ENCODE measurements around the gene VTI1A.

Gene VTI1A

DNA sequence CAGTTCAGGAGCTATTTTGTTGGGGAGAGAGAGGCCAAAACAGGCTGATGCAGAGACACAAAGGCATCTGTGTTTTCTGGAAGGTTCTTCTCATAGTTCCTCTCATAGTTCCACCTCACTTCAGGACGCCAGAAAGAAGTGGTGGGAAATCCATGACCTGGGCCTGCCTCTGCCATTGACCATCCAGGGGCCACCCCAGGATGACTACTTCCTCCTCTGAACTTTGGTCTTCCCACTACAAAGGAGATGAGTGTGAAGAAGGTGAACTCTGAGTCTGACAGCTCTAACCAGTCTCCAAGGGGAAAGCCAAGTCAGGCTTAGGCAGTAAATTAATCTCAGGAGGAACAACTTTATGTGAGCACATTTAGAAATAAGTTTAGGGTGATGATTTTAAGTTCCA, 327.2 kb downstream of the VTI1A start:
- Histone ChIP-seq H3K9ac (ENCODE audit: insufficient read length) (no peak overlapping the region), H3K9me3 (ENCODE audit: low read depth, low read length) (no peaks in the 10 kb centered on the region), H3K27ac (no peak overlapping the region), H3K4me3 (no peak overlapping the region), H3K36me3 (ENCODE audit: insufficient read depth, low read length) (no peaks in the 10 kb centered on the region)
- DNase-seq (ENCODE audit: low read depth, low spot score): no peak
- TF ChIP-seq EZH2 (IDR thresholded peaks at IDR 0.05) (no peak), POLR2AphosphoS5 (IDR thresholded peaks at IDR 0.05; ENCODE audit: borderline replicate concordance, low read depth, low read length) (no peak), FOXP2 (optimal IDR thresholded peaks at IDR 0.05; ENCODE audit: control extremely low read depth, extremely low read length, insufficient read depth) (no peak)

DNA sequence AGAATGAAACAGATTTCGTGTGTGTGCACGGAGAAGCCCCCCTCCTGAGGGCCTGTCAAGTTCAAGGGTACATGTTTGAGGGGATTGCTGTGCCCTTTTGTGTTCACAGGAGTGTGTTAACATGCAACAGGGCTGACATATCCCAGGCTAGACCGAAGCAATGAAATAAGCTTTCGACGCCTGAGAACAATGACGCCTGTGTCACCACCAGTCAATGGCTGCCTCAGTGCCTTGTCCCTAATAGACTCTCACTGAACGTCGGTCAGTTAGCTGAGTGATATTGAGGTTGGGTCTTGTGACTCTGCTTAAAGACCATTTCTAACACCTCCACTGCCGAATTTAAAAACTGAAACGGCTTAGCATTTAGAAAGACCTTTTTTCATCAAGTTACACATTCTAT, 327.8 kb downstream of the VTI1A start:
- Histone ChIP-seq H3K36me3 (ENCODE audit: insufficient read depth, low read length) (no peaks in the 10 kb centered on the region), H3K27ac (no peak overlapping the region), H3K9me3 (ENCODE audit: low read depth, low read length) (no peaks in the 10 kb centered on the region), H3K4me3 (no peak overlapping the region), H3K9ac (ENCODE audit: insufficient read length) (no peak overlapping the region)
- TF ChIP-seq EZH2 (IDR thresholded peaks at IDR 0.05) (no peak), FOXP2 (optimal IDR thresholded peaks at IDR 0.05; ENCODE audit: control extremely low read depth, extremely low read length, insufficient read depth) (no peak), POLR2AphosphoS5 (IDR thresholded peaks at IDR 0.05; ENCODE audit: borderline replicate concordance, low read depth, low read length) (no peak)
- DNase-seq (ENCODE audit: low read depth, low spot score): no peak

DNA sequence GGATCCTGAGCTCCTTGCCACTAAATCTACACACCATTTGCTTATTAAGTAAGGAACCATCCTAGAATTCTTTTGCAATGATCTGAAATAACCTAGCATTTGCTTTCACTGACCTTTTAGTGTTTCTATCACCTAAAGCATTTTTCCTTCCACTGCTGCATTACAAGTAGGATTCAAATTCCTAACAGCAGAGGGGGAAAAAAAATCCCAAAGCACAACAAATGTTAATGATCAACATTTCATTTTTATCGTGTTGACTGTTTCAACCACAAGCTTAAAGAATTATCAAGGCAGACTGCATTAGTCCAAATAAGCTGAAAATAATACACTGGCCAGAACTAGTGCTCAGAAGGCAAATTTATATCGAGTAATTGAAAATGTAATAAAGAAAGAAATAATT, 328.4 kb downstream of the VTI1A start:
- no peaks in the 10 kb centered on the region for H3K36me3 ChIP-seq (ENCODE audit: insufficient read depth, low read length)
- no peak overlapping the region for H3K9ac ChIP-seq (ENCODE audit: insufficient read length)
- no peaks in the 10 kb centered on the region for H3K9me3 ChIP-seq (ENCODE audit: low read depth, low read length)
- DNase-seq (ENCODE audit: low read depth, low spot score): no peak
- TF ChIP-seq FOXP2 (optimal IDR thresholded peaks at IDR 0.05; ENCODE audit: control extremely low read depth, extremely low read length, insufficient read depth): no peak
- no peak for TF ChIP-seq EZH2 (IDR thresholded peaks at IDR 0.05)
- TF ChIP-seq POLR2AphosphoS5 (IDR thresholded peaks at IDR 0.05; ENCODE audit: borderline replicate concordance, low read depth, low read length): no peak
- peak overlapping the region; percentile 19; the same call in 1 of the 2 replicates for H3K27ac ChIP-seq
- H3K4me3 ChIP-seq: peak overlapping the region; percentile 56

DNA sequence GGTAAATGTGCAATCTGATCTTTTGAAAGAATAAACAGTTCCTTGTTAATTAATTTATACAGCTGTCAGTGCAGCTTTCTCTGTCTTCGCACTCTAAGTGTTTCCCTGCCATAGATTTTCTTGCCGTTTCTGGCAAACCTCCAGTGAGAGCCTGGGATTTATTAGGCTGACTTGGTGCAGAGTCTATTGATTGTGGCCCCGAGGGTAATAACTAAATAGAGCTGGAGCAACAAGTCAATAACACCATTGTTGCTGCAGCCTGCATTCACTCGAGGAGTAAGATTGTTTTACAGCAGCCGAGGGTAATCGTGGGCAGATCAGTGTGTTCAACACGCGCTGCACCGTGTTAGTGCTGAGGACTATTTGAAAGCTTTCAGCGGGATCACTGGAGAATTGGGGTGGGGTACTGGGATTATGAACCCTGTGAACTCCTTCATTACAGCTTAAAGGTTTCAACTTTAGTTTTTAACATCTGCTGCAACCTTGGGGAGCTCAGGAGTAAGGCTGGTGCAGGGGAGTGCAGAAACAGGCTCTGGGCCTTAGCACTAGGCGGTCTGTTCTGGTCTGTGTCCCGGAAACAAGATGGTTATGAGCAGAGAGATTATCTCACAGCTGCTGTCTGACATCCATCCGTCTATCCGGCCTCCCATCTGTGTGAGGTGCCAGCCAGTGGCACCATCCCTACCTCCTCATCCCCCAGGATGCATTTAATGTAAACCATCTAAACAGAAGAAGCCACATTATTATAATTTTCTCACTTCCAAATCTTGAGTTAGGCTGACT, 329.1 kb downstream of the VTI1A start:
- Histone ChIP-seq H3K9me3 (ENCODE audit: low read depth, low read length) (no peaks in the 10 kb centered on the region), H3K36me3 (ENCODE audit: insufficient read depth, low read length) (no peaks in the 10 kb centered on the region), H3K4me3 (peak overlapping the region; percentile 56), H3K27ac (no peak overlapping the region), H3K9ac (ENCODE audit: insufficient read length) (no peak overlapping the region)
- TF ChIP-seq FOXP2 (optimal IDR thresholded peaks at IDR 0.05; ENCODE audit: control extremely low read depth, extremely low read length, insufficient read depth) (peak; percentile 98), EZH2 (IDR thresholded peaks at IDR 0.05) (no peak), POLR2AphosphoS5 (IDR thresholded peaks at IDR 0.05; ENCODE audit: borderline replicate concordance, low read depth, low read length) (no peak)
- peak; percentile 26 for DNase-seq (ENCODE audit: low read depth, low spot score)

DNA sequence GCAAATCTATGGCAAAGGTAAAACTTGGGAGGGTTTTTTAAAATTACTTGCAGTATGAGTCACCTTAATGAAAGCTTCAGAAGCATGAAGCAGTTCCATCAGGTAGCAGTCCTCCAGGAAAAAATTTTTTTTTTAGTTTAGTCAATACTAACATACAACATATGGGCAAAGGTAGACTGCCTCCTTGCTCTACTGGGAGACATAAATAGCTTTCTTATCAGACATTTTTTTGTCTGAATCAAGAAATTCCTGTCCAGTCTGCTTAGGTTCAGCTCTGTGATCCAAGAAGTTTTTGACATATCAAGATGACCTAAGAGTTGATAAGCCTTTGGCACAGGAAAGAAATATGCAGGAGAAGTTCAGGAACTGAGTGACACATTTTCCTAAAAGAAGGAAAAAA, 331.6 kb downstream of the VTI1A start:
- Histone ChIP-seq H3K27ac (no peak overlapping the region), H3K9me3 (ENCODE audit: low read depth, low read length) (no peaks in the 10 kb centered on the region), H3K9ac (ENCODE audit: insufficient read length) (no peak overlapping the region), H3K36me3 (ENCODE audit: insufficient read depth, low read length) (no peaks in the 10 kb centered on the region), H3K4me3 (no peak overlapping the region)
- no peak for TF ChIP-seq EZH2 (IDR thresholded peaks at IDR 0.05)
- no peak for TF ChIP-seq POLR2AphosphoS5 (IDR thresholded peaks at IDR 0.05; ENCODE audit: borderline replicate concordance, low read depth, low read length)
- TF ChIP-seq FOXP2 (optimal IDR thresholded peaks at IDR 0.05; ENCODE audit: control extremely low read depth, extremely low read length, insufficient read depth): no peak
- DNase-seq (ENCODE audit: low read depth, low spot score): no peak

DNA sequence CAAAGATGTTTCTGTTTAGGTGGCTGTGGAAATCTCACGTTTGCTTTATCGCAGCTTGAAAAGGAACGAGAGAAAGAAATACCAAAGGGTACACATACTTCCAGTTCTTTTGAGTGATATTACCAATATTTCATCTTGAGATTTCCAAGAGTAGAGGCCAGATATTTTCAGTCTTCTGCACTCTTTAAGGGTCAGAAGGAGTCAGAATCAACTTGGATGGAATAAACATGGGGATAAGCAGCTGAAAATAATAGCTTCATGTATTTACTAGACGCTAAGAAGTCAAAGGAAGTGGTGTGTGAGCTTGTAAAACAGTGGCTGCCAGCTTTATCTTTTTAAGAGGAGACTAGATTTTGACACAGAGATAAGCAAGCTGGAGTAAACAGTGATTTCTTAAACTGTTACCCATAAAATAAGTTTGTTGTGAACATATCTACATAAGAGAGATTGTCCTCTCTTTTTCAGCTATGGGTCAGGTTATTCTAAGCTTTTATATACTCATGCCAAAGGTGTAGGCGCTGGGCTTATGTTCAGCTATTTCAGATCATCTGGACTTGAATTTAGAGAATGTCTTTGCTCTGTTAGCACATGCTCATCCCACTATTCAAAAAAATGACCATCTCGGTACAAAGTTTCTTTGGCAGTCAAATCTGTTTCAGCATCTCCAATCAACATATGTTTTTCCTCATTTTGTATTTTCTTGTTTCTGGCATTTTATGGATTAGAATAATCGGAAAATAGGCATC, 332.2 kb downstream of the VTI1A start:
- no peak for DNase-seq (ENCODE audit: low read depth, low spot score)
- no peak overlapping the region for H3K9ac ChIP-seq (ENCODE audit: insufficient read length)
- no peak overlapping the region for H3K4me3 ChIP-seq
- no peaks in the 10 kb centered on the region for H3K36me3 ChIP-seq (ENCODE audit: insufficient read depth, low read length)
- no peaks in the 10 kb centered on the region for H3K9me3 ChIP-seq (ENCODE audit: low read depth, low read length)
- no peak overlapping the region for H3K27ac ChIP-seq
- TF ChIP-seq POLR2AphosphoS5 (IDR thresholded peaks at IDR 0.05; ENCODE audit: borderline replicate concordance, low read depth, low read length): no peak
- no peak for TF ChIP-seq FOXP2 (optimal IDR thresholded peaks at IDR 0.05; ENCODE audit: control extremely low read depth, extremely low read length, insufficient read depth)

DNA sequence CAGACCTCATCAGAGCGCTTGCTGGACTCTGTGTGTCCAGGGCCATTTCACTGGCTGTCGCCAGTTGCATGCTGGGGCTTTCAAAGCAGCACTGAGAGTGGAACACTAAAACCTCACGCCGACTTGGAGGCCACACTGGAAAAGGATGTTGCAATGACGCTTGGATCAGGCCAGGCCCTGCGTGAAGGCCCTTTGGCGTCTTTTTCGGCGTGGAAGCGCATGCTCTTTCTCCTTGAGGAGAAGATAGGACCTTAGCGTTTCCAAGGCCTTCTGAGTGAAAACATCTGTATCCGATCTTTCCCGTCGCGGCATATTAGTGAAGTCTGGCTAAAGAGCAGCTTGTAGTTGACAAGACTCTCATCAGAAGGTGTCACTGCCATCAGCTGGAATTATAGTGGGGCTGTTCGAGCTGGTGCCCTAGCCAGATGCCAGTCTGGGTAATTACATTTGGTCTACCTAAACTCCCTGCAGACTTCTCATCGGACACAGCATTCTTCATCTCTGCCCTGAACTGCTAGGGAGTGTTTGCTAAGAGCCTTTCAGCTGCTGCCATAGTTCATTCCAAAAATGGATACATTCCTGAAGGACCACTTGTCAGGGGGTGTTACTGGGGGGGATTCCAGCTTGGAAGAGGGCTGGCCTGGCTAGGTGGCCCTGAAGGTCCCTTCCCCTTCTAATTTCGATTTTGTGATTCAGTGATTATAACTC, 335.3 kb downstream of the VTI1A start:
- TF ChIP-seq EZH2 (IDR thresholded peaks at IDR 0.05): no peak
- no peak for TF ChIP-seq FOXP2 (optimal IDR thresholded peaks at IDR 0.05; ENCODE audit: control extremely low read depth, extremely low read length, insufficient read depth)
- TF ChIP-seq POLR2AphosphoS5 (IDR thresholded peaks at IDR 0.05; ENCODE audit: borderline replicate concordance, low read depth, low read length): no peak
- H3K9ac ChIP-seq (ENCODE audit: insufficient read length): no peak overlapping the region
- no peak overlapping the region for H3K4me3 ChIP-seq
- no peaks in the 10 kb centered on the region for H3K36me3 ChIP-seq (ENCODE audit: insufficient read depth, low read length)
- no peaks in the 10 kb centered on the region for H3K9me3 ChIP-seq (ENCODE audit: low read depth, low read length)
- no peak for DNase-seq (ENCODE audit: low read depth, low spot score)
- no peak overlapping the region for H3K27ac ChIP-seq

Data from SK-N-MC (cell line).